Smooth muscle cell (in vitro differentiated cells): ENCODE data around the gene CCDC14. TPM values are rescaled to one million over a fixed set of nuclear protein-coding genes. Genes with fewer than 3 reads are reported as not detected.

Source experiments
- DNase-seq: peaks from one replicate; lab custom pipeline; 2025; ENCODE audit not compliant: unreplicated experiment; lab: John Stamatoyannopoulos, UW
- H2AFZ ChIP-seq: fragments of 200-600 bp; sonication (generic); 2 replicates; pipeline ENCODE4 v1.6.0; 2016; ENCODE audit warnings: antibody characterized with exemption, low read depth, mild to moderate bottlenecking
- H3F3A ChIP-seq: fragments of 200-600 bp; sonication (generic); 2 replicates; pipeline ENCODE4 v1.6.0; 2017; ENCODE audit warnings: antibody characterized with exemption, low read depth
- H3K27ac ChIP-seq: fragments of 200-600 bp; sonication (generic); 2 replicates; pipeline ENCODE4 v1.5.1; 2016; ENCODE audit warnings: low read depth, mild to moderate bottlenecking
- H3K27me3 ChIP-seq: fragments of 200-600 bp; sonication (generic); 2 replicates; pipeline ENCODE4 v1.6.1; 2016; ENCODE audit warnings: low read depth, mild to moderate bottlenecking
- H3K36me3 ChIP-seq: fragments of 200-600 bp; sonication (generic); 2 replicates; pipeline ENCODE4 v1.5.1; 2016; ENCODE audit warnings: low read depth
- H3K4me1 ChIP-seq: fragments of 200-600 bp; sonication (generic); 2 replicates; pipeline ENCODE4 v1.5.1; 2016; ENCODE audit warnings: low read depth
- H3K4me2 ChIP-seq: fragments of 200-600 bp; sonication (generic); 2 replicates; pipeline ENCODE4 v1.6.0; 2016; ENCODE audit warnings: mild to moderate bottlenecking
- H3K4me3 ChIP-seq: fragments of 200-600 bp; sonication (generic); 2 replicates; pipeline ENCODE4 v1.5.1; 2016; ENCODE audit warnings: mild to moderate bottlenecking
- H3K79me2 ChIP-seq: fragments of 200-600 bp; sonication (generic); 2 replicates; pipeline ENCODE4 v1.6.0; 2016; ENCODE audit warnings: low read depth, mild to moderate bottlenecking
- H3K9ac ChIP-seq: fragments of 200-600 bp; sonication (generic); 2 replicates; pipeline ENCODE4 v1.6.0; 2016; ENCODE audit warnings: low read depth
- H3K9me3 ChIP-seq: fragments of 200-600 bp; sonication (generic); replicated peaks from 2 replicates; pipeline ENCODE4 v1.5.1; 2016; ENCODE audit warnings: low read depth
- H4K20me1 ChIP-seq: fragments of 200-600 bp; sonication (generic); 2 replicates; pipeline ENCODE4 v1.6.0; 2016; ENCODE audit warnings: low read depth
- CTCF ChIP-seq: fragments of 200-600 bp; sonication (generic); IDR thresholded peaks from 2 replicates; pipeline ENCODE4 v1.5.1; 2017; ENCODE audit warnings: borderline replicate concordance, mild to moderate bottlenecking, antibody characterized with exemption; ENCODE audit not compliant: insufficient read depth, poor library complexity, severe bottlenecking
- WGBS: methylation state at CpG from one replicate; pipeline ENCODE4 v1.1.7; 2016; ENCODE audit warnings: low lambda C conversion rate; 5-methylcytosine and 5-hydroxymethylcytosine counted together
- polyA plus RNA-seq: library from polyadenylated mRNA; unstranded; fragments of >200 nt; fragmentation: Nextera tagmentation; extraction: Ambion mirVana; gene quantifications from 2 replicates; pipeline ENCODE4 v1.2.1, GENCODE V29; 2016
- total RNA-seq: library from RNA; depleted of rRNA; stranded (reverse); fragments of >200 nt; gene quantifications from 2 replicates; pipeline ENCODE4 v1.2.3, GENCODE V29; 2014

Gene CCDC14
- total and polyA plus RNA-seq, 2 experiments from 2014 or later = 15.4 to 80.9 TPM

- no peaks in the 10 kb centered on the region for H3K36me3 ChIP-seq
- no peaks in the 10 kb centered on the region for H3K27me3 ChIP-seq
- H3K4me3 ChIP-seq = peak within 1 kb of the TSS; percentile 63
- H3K9ac ChIP-seq = no peak within 1 kb of the TSS
- peak; percentile 46 for DNase-seq
- H3K79me2 ChIP-seq = no peaks in the 10 kb centered on the region
- H4K20me1 ChIP-seq = no peaks in the 10 kb centered on the region
- no peak within 1 kb of the TSS for H3K27ac ChIP-seq
- WGBS = 3% methylated on average over 46 of the region's 70 CpGs
- TF ChIP-seq CTCF = no peak
- H3F3A ChIP-seq = no peaks in the 10 kb centered on the region
- no peaks in the 10 kb centered on the region for H3K9me3 ChIP-seq
- H3K4me2 ChIP-seq = peak within 1 kb of the TSS; percentile 94
- peak within 1 kb of the TSS; percentile 89 for H2AFZ ChIP-seq
- H3K4me1 ChIP-seq = peaks cover 17% of the 10 kb centered on the region
Measured at GRCh38 chr3:123884203-123884831, 76.7 kb downstream of the CCDC14 start, which contains the start of gene MYLK. Gene MYLK (minus strand): TSS chr3:123884332. CDS start chr3:123793841, 90,491 bp downstream.

GRCh38 chr3:123883701-123884202 is 77.3 kb downstream of the CCDC14 start:
- Histone ChIP-seq H3K9me3 (no peaks in the 10 kb centered on the region), H3K4me3 (peak overlapping the region; percentile 63), H3K36me3 (no peaks in the 10 kb centered on the region), H3K4me2 (peak overlapping the region; percentile 94), H4K20me1 (no peaks in the 10 kb centered on the region), H3F3A (no peaks in the 10 kb centered on the region), H3K27ac (no peak overlapping the region), H3K4me1 (peaks cover 17% of the 10 kb centered on the region), H2AFZ (peak overlapping the region; percentile 89), H3K27me3 (no peaks in the 10 kb centered on the region), H3K79me2 (no peaks in the 10 kb centered on the region), H3K9ac (no peak overlapping the region)
- no peak for DNase-seq
- TF ChIP-seq CTCF = no peak
- 3% methylated on average over 24 of the region's 29 CpGs for WGBS

GRCh38 chr3:123883111-123883510 is 77.9 kb downstream of the CCDC14 start:
- no peak for DNase-seq
- Histone ChIP-seq H4K20me1 (no peaks in the 10 kb centered on the region), H3K4me2 (peak overlapping the region; percentile 94), H3K9me3 (no peaks in the 10 kb centered on the region), H3K9ac (no peak overlapping the region), H2AFZ (peak overlapping the region; percentile 89), H3K4me3 (peak overlapping the region; percentile 63), H3K36me3 (no peaks in the 10 kb centered on the region), H3K79me2 (no peaks in the 10 kb centered on the region), H3K27ac (no peak overlapping the region), H3F3A (no peaks in the 10 kb centered on the region), H3K27me3 (no peaks in the 10 kb centered on the region), H3K4me1 (peaks cover 17% of the 10 kb centered on the region)
- 91% methylated on average over 4 of the region's 4 CpGs for WGBS
- TF ChIP-seq CTCF = no peak

DNA sequence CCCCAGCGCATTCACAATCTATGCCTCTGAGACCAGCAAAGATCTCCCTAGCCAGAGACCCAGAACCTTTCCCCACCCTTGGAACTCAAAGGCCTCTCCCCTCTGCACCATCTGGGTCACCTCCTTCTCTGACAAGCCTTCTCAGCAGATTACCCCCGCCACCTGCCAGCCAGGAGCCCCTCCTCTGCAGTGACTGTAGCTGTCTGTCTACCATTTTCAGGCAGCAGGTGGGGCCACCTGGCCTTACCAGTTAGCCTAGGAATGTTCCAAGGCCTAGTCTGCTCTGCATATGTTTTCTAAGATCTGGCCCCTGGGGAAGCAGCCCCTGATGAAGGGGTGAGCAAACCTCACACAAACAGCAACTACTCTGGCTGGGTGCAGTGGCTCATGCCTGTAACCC is 79.3 kb downstream of the CCDC14 start:
- H3K27ac ChIP-seq = no peak overlapping the region
- no peaks in the 10 kb centered on the region for H3K27me3 ChIP-seq
- no peak for TF ChIP-seq CTCF
- no peaks in the 10 kb centered on the region for H3K36me3 ChIP-seq
- H4K20me1 ChIP-seq = no peaks in the 10 kb centered on the region
- no peak overlapping the region for H3K4me2 ChIP-seq
- H3K79me2 ChIP-seq = no peaks in the 10 kb centered on the region
- no peaks in the 10 kb centered on the region for H3F3A ChIP-seq
- H3K4me1 ChIP-seq = peaks cover 17% of the 10 kb centered on the region
- H3K4me3 ChIP-seq = no peak overlapping the region
- no peak for DNase-seq
- H3K9ac ChIP-seq = no peak overlapping the region
- no peaks in the 10 kb centered on the region for H3K9me3 ChIP-seq
- WGBS = 100% methylated on average over 2 of the region's 2 CpGs
- H2AFZ ChIP-seq = no peak overlapping the region
